HCEC 1CT (cell line): Measurements from ENCODE around the gene TAF10.

Source experiments
- DNase-seq: peaks from one replicate; pipeline ENCODE4 v3.0.0-alpha.2; 2017

Gene TAF10

DNA sequence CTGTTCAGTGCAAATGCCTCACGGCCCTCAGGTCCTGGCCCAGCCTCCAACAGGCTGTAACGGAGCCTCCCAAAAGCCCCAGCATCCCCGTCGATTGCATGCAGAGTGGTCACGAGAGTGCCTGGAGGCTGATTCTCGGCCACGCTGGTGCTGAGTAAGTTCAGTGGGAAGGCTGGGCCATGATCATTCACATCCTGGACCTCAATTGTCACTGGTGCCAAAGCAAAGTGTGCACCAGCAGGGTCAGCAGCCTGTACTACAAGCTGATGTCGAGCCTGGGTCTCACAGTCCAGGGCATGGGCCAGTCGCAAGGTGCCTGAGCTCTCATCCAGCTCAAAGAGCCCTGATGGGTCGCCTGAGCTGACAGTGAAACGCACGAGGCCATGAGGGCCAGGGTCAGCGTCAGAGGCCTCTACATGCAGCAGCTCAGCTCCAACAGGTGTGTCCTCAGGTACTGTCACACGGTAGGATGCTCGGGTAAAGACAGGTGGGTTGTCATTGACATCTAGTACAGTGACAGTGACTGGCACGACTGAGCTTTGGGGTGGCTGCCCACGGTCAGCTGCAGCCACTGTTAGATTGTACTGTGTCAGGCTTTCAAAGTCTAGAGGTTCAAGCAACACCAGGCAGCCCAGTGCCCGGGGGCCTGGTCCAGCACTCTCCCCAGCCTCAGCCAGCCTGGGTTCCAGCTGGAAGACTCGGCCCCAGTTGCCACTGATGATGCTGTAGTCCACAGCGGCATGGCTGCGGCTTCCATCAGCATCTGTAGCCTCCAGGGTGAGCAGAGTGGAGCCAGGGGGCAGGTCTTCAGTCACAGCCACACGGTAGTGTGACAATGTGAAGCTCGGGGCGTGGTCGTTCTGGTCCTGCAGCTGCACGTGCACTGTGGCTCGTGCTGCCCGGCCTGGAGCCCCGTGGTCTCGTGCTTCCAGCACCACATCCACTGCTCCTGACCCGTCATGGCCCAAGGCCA, 11.7 kb upstream of the TAF10 start:
- DNase-seq: no peak

GRCh38 chr11:6622261-6623171, 10.5 kb upstream of the TAF10 start:
- no peak for DNase-seq

DNA sequence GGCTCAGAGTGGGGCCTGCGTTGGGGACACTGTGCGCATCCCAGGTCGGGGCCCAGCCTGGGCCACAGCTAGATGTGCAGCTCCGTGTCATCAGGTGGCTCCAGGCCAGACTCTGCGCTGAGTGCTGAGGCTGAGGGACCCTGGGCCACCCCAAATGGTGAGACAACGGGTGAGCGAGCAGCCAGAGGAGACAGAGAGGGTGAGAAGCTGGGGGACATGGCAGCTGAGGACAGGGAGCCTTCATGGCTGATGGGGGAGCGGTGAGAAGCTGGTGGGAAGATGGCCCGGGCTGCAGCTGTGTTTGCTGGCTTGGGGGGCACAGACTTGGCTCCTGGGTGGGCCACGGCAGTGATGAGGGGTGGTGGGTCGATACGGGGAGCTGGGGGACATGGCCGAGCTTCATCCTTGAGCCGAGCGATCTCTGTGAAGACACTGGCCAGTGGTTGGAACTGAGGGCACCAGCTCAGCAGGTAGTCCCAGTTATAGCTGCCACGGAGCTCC, 9.7 kb upstream of the TAF10 start:
- no peak for DNase-seq

- DNase-seq: no peak
Observed at GRCh38 chr11:6620636-6621035, 8.6 kb upstream of the TAF10 start.

DNA sequence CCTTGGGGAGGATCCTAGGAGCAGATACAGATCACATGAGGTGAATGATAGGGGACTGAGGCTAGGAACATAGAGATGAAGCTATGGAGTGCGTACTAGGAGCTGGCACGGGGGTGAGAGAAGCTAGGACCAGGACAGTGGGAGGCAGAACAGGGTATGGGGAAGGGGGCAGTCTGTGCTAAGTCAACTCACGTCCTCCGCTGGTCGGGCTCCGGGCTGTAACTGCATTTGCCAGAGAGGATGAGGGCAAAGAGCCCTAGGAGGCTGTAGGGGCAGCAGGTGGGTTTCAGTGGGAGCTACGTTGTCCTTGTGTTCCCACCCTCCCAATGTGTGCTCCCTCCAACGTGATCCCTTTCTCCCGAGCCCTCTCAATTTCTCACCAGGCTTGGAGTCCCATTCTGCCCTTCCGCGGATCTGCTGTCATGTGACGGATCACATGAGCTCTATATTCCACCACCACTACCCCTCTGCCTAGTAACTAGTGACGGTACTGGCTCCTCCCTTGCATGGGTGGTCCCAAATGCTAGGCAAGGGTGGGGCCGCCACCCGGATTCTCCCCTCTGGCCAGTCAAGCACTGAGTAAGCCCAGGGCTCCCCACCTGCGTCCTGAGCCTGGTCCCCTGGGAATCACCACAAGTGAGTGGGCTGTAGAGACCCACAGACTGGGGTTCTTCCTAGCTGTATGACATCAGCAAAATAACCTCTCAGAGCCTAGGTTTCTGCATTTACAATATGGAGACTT, 7.2 kb upstream of the TAF10 start, which contains the start of gene TPP1:
Gene TPP1, minus strand, starts transcription at position 419 of the 742 bp plus-strand sequence. Its CDS starts 22 bp downstream, at position 397.
- peak; percentile 97 for DNase-seq

GRCh38 chr11:6618117-6619003, 6.3 kb upstream of the TAF10 start:
- DNase-seq: peak; percentile 93

GRCh38 chr11:6617315-6617781, 5.3 kb upstream of the TAF10 start:
- peak; percentile 84 for DNase-seq

DNA sequence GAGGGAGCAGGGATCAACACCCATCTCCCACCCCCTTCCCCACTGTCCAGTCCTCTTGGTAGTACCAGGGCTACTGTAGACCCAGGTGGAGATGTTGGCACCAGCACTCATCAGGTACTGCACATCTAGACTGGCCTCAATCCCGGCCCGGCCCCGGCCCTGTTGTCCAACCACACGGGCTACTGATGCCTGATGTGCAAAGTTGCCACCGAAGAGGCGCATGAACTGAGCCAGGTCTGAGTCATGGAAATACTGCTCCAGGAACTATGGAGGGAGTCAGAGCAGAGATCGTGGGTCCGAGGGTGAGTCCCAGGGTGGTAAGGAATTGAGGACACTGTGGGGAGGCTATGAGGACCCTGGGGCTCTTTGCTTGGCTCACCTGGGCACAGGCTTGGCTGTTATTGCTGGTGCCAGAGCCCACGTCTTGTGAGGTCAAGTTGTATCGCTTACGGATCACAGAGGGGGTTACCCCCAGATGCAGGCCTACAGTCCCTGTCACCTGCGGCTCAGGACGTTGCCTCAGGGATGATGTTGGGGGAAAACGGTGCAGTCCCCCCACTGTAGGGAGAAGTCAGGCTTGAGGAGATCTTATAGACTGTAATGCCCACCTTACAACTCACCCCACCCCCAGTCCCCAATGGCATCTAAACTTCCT, 4.7 kb upstream of the TAF10 start:
- peak; percentile 39 for DNase-seq

- DNase-seq: peak; percentile 76
Observed at GRCh38 chr11:6615882-6616585, 4.0 kb upstream of the TAF10 start.

GRCh38 chr11:6615046-6615445, 3.0 kb upstream of the TAF10 start:
- DNase-seq: no peak

GRCh38 chr11:6614446-6614845, 2.4 kb upstream of the TAF10 start:
- DNase-seq: no peak

DNA sequence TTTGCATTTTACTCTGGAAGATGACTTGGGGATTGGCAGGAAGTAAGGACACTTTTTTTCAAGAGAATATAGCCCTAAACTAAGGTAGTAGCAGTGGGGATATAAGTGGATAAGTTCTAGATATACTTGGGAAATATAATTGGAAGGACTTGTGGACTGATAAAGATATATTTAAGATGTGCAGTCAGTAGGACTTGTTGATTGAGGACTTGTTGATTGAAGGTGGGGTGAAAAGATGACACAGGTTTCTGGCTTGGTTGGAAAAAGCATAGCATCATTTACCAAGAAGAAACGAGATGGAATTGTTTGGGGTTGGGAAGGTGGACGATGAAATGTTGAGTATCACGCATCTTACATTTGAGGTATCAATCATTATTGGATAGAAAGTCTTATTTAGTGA, 1.5 kb upstream of the TAF10 start:
- DNase-seq: no peak

GRCh38 chr11:6611963-6612212, 128 bp downstream of the TAF10 start:
- DNase-seq: no peak

GRCh38 chr11:6611092-6611962, 689 bp downstream of the TAF10 start:
- DNase-seq: peak; percentile 43

- DNase-seq: no peak
Observed at GRCh38 chr11:6610591-6610990, 1.4 kb downstream of the TAF10 start.

DNA sequence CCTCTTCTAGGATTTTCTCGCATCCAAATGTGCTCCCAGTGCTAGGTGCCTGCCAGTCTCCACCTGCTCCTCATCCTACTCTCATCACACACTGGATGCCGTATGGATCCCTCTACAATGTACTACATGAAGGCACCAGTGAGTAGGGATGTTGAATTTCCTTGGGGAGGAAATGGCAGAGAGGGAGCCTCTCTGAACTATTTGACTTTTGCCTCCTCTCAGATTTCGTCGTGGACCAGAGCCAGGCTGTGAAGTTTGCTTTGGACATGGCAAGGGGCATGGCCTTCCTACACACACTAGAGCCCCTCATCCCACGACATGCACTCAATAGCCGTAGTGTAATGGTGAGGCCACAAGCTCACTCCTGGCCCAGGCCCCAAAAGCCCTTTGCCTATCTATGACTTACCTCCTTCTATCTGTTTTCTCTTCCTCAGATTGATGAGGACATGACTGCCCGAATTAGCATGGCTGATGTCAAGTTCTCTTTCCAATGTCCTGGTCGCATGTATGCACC, 2.5 kb downstream of the TAF10 start:
- DNase-seq: no peak

DNA sequence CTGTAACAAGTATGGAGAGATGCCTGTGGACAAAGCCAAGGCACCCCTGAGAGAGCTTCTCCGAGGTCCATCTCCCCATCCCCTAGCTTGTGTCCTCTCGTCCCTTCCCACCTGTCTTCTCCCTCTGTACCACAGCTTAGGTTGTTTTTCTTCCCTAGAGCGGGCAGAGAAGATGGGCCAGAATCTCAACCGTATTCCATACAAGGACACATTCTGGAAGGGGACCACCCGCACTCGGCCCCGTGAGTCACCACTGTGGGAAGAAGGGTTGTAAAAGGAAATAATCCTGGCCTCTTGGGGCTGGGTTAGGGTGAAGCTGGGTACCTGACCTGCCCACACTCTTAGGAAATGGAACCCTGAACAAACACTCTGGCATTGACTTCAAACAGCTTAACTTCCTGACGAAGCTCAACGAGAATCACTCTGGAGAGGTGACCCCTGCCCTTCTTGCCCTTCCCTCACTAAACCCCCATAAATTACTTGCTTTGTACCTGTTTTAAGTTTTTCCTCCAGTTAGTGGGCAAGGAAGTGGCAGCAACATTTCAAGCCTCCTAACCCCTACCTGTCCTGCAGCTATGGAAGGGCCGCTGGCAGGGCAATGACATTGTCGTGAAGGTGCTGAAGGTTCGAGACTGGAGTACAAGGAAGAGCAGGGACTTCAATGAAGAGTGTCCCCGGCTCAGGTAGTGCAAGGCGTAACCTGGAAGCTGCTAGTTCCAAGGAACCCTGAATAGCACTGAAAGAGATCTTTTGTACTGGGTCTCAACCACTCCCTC, 3.1 kb downstream of the TAF10 start:
- DNase-seq: peak; percentile 45

- no peak for DNase-seq
Observed at GRCh38 chr11:6608011-6608410, 4.0 kb downstream of the TAF10 start.
